ENCODE results near the gene CTU1.
"Not testable (repeated sequence)": the region's sequence is repeated elsewhere in the genome, so short reads cannot be mapped to it uniquely, and the experiment has no call there.

CTU1 gene

GRCh38 chr19:51108066-51108804 is at the start of gene CTU1:
TSS of gene CTU1 (minus strand) at chr19:51108409. CDS start at chr19:51104569, 3,840 bp downstream.
- Histone ChIP-seq H3K27me3 (ENCODE audit: control insufficient read depth, insufficient read depth, low read length) (peaks cover 3% of the 10 kb centered on the region; the same call in 1 of the 2 replicates), H3K4me1 (ENCODE audit: control insufficient read depth, insufficient read depth, low read length) (0 out of 2 replicates have a peak, but pooled peaks cover 5% of the 10 kb centered on the region), H3K27ac (ENCODE audit: low read depth, low read length) (peak within 1 kb of the TSS; percentile 47)

GRCh38 chr19:51157265-51157664 is 49.1 kb upstream of the CTU1 start:
- no peaks in the 10 kb centered on the region for H3K9me3 ChIP-seq (ENCODE audit: control insufficient read depth, insufficient read depth, low read length)
- no peaks in the 10 kb centered on the region; the same call in 1 of the 2 replicates for H3K27me3 ChIP-seq (ENCODE audit: control insufficient read depth, insufficient read depth, low read length)
- H3K9ac ChIP-seq (ENCODE audit: low read depth, low read length) = no peak overlapping the region
- H3K36me3 ChIP-seq (ENCODE audit: control insufficient read depth, insufficient read depth, low read length) = no peaks in the 10 kb centered on the region
- H3K4me1 ChIP-seq (ENCODE audit: control insufficient read depth, insufficient read depth, low read length) = no peaks in the 10 kb centered on the region
- H3K4me3 ChIP-seq (ENCODE audit: low read depth, low read length) = no peak overlapping the region
- no peak overlapping the region for H3K27ac ChIP-seq (ENCODE audit: low read depth, low read length)

More at GRCh38 chr19:51108066-51108804, at the start of gene CTU1:
- peak within 1 kb of the TSS; percentile 99 for H3K4me3 ChIP-seq (ENCODE audit: low read depth, low read length)
- no peaks in the 10 kb centered on the region for H3K9me3 ChIP-seq (ENCODE audit: control insufficient read depth, insufficient read depth, low read length)
- 0 out of 2 replicates have a peak, but pooled peaks cover 4% of the 10 kb centered on the region for H3K36me3 ChIP-seq (ENCODE audit: control insufficient read depth, insufficient read depth, low read length)
- H3K9ac ChIP-seq (ENCODE audit: low read depth, low read length) = peak within 1 kb of the TSS; percentile 70

GRCh38 chr19:51156710-51157109 is 48.5 kb upstream of the CTU1 start:
- Histone ChIP-seq H3K9me3 (ENCODE audit: control insufficient read depth, insufficient read depth, low read length) (no peaks in the 10 kb centered on the region), H3K27ac (ENCODE audit: low read depth, low read length) (peak overlapping the region; percentile 42), H3K36me3 (ENCODE audit: control insufficient read depth, insufficient read depth, low read length) (no peaks in the 10 kb centered on the region), H3K4me1 (ENCODE audit: control insufficient read depth, insufficient read depth, low read length) (no peaks in the 10 kb centered on the region), H3K4me3 (ENCODE audit: low read depth, low read length) (no peak overlapping the region), H3K9ac (ENCODE audit: low read depth, low read length) (no peak overlapping the region), H3K27me3 (ENCODE audit: control insufficient read depth, insufficient read depth, low read length) (no peaks in the 10 kb centered on the region; the same call in 1 of the 2 replicates)

DNA sequence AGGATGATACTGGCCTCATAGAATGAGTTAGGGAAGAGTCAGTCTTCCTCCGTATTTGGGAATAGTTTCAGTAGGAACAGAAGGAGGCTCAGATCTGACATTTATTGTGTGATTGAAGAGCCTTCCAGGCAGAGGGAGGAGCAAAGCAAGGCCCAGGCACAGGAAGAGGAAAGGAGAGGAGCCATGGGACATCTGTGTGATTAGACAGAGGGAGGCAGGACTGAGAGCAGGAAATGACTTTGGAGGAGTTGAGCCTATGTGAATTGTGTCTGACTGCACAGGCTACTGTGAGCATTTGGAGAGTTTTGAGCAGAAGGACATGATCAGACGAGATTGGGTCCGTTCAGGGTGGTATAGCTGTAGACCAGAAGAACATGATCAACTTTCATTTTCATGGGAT is 42.4 kb upstream of the CTU1 start:
- Histone ChIP-seq H3K9me3 (ENCODE audit: control insufficient read depth, insufficient read depth, low read length) (no peaks in the 10 kb centered on the region), H3K27me3 (ENCODE audit: control insufficient read depth, insufficient read depth, low read length) (no peaks in the 10 kb centered on the region), H3K4me1 (ENCODE audit: control insufficient read depth, insufficient read depth, low read length) (no peaks in the 10 kb centered on the region), H3K9ac (ENCODE audit: low read depth, low read length) (no peak overlapping the region), H3K4me3 (ENCODE audit: low read depth, low read length) (no peak overlapping the region), H3K27ac (ENCODE audit: low read depth, low read length) (no peak overlapping the region), H3K36me3 (ENCODE audit: control insufficient read depth, insufficient read depth, low read length) (no peaks in the 10 kb centered on the region)

DNA sequence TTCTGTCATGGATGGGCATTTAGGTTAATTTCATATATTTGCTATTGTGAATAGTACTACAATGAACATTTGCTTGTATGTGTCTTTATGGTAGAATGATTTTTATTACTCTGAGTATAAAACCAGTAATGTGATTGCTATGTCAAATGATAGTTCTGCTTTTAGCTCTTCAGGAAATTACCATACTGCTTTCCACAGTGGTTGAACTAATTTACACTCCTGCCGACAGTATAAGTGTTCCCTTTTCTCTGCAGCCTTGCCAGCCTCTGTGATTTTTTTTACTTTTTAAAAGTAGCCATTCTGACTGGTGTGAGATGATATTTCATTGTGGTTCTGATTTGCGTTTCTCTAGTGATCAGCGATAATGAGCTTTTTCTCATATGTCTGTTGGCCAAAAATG is 40.4 kb upstream of the CTU1 start:
- H3K4me1 ChIP-seq (ENCODE audit: control insufficient read depth, insufficient read depth, low read length) = no peaks in the 10 kb centered on the region
- H3K27me3 ChIP-seq (ENCODE audit: control insufficient read depth, insufficient read depth, low read length) = no peaks in the 10 kb centered on the region
- H3K4me3 ChIP-seq (ENCODE audit: low read depth, low read length) = no peak overlapping the region
- no peak overlapping the region for H3K9ac ChIP-seq (ENCODE audit: low read depth, low read length)
- H3K9me3 ChIP-seq (ENCODE audit: control insufficient read depth, insufficient read depth, low read length) = no peaks in the 10 kb centered on the region
- H3K27ac ChIP-seq (ENCODE audit: low read depth, low read length) = no peak overlapping the region
- no peaks in the 10 kb centered on the region for H3K36me3 ChIP-seq (ENCODE audit: control insufficient read depth, insufficient read depth, low read length)

- H3K9ac ChIP-seq (ENCODE audit: low read depth, low read length) = no peak overlapping the region
- H3K27me3 ChIP-seq (ENCODE audit: control insufficient read depth, insufficient read depth, low read length) = no peaks in the 10 kb centered on the region
- no peaks in the 10 kb centered on the region for H3K9me3 ChIP-seq (ENCODE audit: control insufficient read depth, insufficient read depth, low read length)
- H3K27ac ChIP-seq (ENCODE audit: low read depth, low read length) = no peak overlapping the region
- H3K4me3 ChIP-seq (ENCODE audit: low read depth, low read length) = no peak overlapping the region
- H3K36me3 ChIP-seq (ENCODE audit: control insufficient read depth, insufficient read depth, low read length) = no peaks in the 10 kb centered on the region
- no peaks in the 10 kb centered on the region for H3K4me1 ChIP-seq (ENCODE audit: control insufficient read depth, insufficient read depth, low read length)
Measured at GRCh38 chr19:51147663-51148062, 39.5 kb upstream of the CTU1 start.

DNA sequence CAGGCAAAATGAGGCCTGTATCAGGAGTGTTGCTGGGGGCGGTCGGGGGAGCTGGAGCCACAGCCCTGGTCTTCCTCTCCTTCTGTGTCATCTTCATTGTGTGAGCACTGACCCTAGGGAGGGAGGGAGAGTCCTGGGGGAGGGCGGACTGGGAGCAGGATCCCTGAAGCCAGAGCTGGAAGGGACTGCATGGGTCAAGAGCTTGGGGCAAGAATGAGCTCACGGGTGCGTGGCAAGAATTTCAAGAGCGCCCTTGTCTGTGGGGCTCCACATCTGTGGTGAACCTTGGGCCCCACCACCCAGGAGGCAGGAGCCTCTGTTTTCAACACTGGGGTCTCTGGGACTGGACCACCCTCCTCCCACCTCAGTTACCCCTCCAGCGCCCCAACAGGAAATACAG is 38.5 kb upstream of the CTU1 start:
- no peak overlapping the region for H3K9ac ChIP-seq (ENCODE audit: low read depth, low read length)
- no peak overlapping the region for H3K4me3 ChIP-seq (ENCODE audit: low read depth, low read length)
- H3K4me1 ChIP-seq (ENCODE audit: control insufficient read depth, insufficient read depth, low read length) = no peaks in the 10 kb centered on the region
- H3K9me3 ChIP-seq (ENCODE audit: control insufficient read depth, insufficient read depth, low read length) = no peaks in the 10 kb centered on the region
- H3K27ac ChIP-seq (ENCODE audit: low read depth, low read length) = no peak overlapping the region
- H3K36me3 ChIP-seq (ENCODE audit: control insufficient read depth, insufficient read depth, low read length) = no peaks in the 10 kb centered on the region
- no peaks in the 10 kb centered on the region for H3K27me3 ChIP-seq (ENCODE audit: control insufficient read depth, insufficient read depth, low read length)

GRCh38 chr19:51145916-51146493 is 37.8 kb upstream of the CTU1 start:
- Histone ChIP-seq H3K9me3 (ENCODE audit: control insufficient read depth, insufficient read depth, low read length) (no peaks in the 10 kb centered on the region), H3K27me3 (ENCODE audit: control insufficient read depth, insufficient read depth, low read length) (no peaks in the 10 kb centered on the region), H3K36me3 (ENCODE audit: control insufficient read depth, insufficient read depth, low read length) (no peaks in the 10 kb centered on the region), H3K27ac (ENCODE audit: low read depth, low read length) (no peak overlapping the region), H3K4me1 (ENCODE audit: control insufficient read depth, insufficient read depth, low read length) (peaks cover 4% of the 10 kb centered on the region), H3K4me3 (ENCODE audit: low read depth, low read length) (no peak overlapping the region), H3K9ac (ENCODE audit: low read depth, low read length) (no peak overlapping the region)

- no peak overlapping the region for H3K9ac ChIP-seq (ENCODE audit: low read depth, low read length)
- peaks cover 9% of the 10 kb centered on the region for H3K4me1 ChIP-seq (ENCODE audit: control insufficient read depth, insufficient read depth, low read length)
- no peaks in the 10 kb centered on the region for H3K27me3 ChIP-seq (ENCODE audit: control insufficient read depth, insufficient read depth, low read length)
- no peaks in the 10 kb centered on the region for H3K9me3 ChIP-seq (ENCODE audit: control insufficient read depth, insufficient read depth, low read length)
- no peak overlapping the region for H3K4me3 ChIP-seq (ENCODE audit: low read depth, low read length)
- H3K27ac ChIP-seq (ENCODE audit: low read depth, low read length) = no peak overlapping the region
- H3K36me3 ChIP-seq (ENCODE audit: control insufficient read depth, insufficient read depth, low read length) = no peaks in the 10 kb centered on the region
Measured at GRCh38 chr19:51144482-51145045, 36.4 kb upstream of the CTU1 start.

GRCh38 chr19:51143486-51143885 is 35.3 kb upstream of the CTU1 start:
- Histone ChIP-seq H3K36me3 (ENCODE audit: control insufficient read depth, insufficient read depth, low read length) (no peaks in the 10 kb centered on the region), H3K27ac (ENCODE audit: low read depth, low read length) (no peak overlapping the region), H3K9ac (ENCODE audit: low read depth, low read length) (no peak overlapping the region), H3K27me3 (ENCODE audit: control insufficient read depth, insufficient read depth, low read length) (no peaks in the 10 kb centered on the region), H3K9me3 (ENCODE audit: control insufficient read depth, insufficient read depth, low read length) (no peaks in the 10 kb centered on the region), H3K4me3 (ENCODE audit: low read depth, low read length) (no peak overlapping the region), H3K4me1 (ENCODE audit: control insufficient read depth, insufficient read depth, low read length) (peaks cover 9% of the 10 kb centered on the region)

DNA sequence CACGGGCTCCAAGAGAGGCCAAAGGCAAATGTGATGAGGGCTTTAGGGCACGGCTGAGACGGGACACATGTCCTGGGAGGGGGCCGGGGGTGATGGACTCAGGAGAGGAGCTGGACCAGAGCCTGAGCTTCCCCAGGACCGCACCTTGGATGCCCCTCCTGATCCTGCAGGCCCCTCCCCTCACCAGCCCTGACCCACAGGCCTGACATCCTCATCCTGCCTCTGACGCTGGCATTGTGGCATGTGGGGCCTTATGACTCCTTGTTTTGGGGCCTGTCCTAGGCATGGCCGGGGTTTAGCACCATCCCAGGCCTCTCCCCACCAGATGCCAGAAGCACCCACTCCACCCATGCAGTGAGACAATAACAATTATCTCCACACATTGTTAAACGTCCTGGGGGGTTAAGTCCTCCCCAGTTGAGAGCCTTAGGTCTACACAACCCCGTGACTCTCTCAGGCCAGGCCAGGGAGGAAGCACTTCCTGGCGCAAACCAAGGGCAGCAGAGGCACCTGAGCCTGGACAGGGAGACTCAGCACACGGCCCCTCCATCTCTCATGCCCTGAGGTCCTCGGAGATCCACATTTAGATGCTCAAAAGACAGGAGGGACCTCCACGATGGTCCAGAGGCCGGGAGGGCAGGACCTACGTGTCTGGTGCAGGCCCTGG is 34.7 kb upstream of the CTU1 start:
- not testable (repeated sequence) for H3K4me1 ChIP-seq (ENCODE audit: control insufficient read depth, insufficient read depth, low read length); H3K27me3 ChIP-seq (ENCODE audit: control insufficient read depth, insufficient read depth, low read length); H3K27ac ChIP-seq (ENCODE audit: low read depth, low read length); H3K9me3 ChIP-seq (ENCODE audit: control insufficient read depth, insufficient read depth, low read length); H3K4me3 ChIP-seq (ENCODE audit: low read depth, low read length); H3K36me3 ChIP-seq (ENCODE audit: control insufficient read depth, insufficient read depth, low read length); H3K9ac ChIP-seq (ENCODE audit: low read depth, low read length)

All from HUES48 (cell line).